ENCODE measurements around the gene CRPPA. TPM values are rescaled to one million over a fixed set of nuclear protein-coding genes. Genes with fewer than 3 reads are reported as not detected.
"Not testable (repeated sequence)": the region's sequence is repeated elsewhere in the genome, so short reads cannot be mapped to it uniquely, and the experiment has no call there.

Gene CRPPA
- total RNA-seq, 1 donor from 2014 or later, result not detected

DNA sequence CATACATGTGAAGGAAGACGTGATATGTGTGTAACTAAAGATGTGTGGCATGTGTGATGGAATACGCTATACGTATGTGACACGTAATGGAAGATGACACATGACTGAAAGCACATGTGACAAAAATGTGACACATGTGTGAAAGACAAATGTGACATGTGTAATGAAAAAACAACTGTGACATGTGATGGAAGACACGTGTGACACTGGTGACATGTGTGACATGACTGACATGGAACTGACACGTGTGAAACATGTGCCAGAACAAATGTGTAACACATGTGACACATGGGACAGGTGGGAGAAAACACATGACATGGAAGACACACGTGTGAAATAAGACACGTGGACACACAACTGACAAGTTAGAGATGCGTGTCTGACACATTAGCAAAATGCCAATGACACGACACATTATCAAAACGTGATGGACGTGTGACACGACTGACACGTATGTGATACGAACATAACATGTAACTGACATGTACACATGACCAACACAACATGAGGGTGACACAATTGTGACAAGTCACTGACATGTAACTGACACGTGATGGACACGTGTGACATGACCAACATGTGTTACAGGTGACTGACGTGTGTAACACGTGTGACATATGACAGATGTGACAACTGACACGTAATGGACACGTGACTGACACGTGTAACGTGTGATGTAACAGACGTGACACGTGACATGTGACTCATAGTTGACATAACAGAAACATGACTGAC, 24.4 kb downstream of the CRPPA start:
- Histone ChIP-seq H3K27ac (no peak overlapping the region), H3K4me3 (no peak overlapping the region), H3K4me1 (no peaks in the 10 kb centered on the region), H3K9me3 (peaks cover 0 to 4% of the 10 kb centered on the region in 2 donors), H3K36me3 (no peaks in the 10 kb centered on the region), H3K27me3 (no peaks in the 10 kb centered on the region)
- no peak for DNase-seq (ENCODE audit: low spot score in 2 of 2)
- TF ChIP-seq, protein P1, sequence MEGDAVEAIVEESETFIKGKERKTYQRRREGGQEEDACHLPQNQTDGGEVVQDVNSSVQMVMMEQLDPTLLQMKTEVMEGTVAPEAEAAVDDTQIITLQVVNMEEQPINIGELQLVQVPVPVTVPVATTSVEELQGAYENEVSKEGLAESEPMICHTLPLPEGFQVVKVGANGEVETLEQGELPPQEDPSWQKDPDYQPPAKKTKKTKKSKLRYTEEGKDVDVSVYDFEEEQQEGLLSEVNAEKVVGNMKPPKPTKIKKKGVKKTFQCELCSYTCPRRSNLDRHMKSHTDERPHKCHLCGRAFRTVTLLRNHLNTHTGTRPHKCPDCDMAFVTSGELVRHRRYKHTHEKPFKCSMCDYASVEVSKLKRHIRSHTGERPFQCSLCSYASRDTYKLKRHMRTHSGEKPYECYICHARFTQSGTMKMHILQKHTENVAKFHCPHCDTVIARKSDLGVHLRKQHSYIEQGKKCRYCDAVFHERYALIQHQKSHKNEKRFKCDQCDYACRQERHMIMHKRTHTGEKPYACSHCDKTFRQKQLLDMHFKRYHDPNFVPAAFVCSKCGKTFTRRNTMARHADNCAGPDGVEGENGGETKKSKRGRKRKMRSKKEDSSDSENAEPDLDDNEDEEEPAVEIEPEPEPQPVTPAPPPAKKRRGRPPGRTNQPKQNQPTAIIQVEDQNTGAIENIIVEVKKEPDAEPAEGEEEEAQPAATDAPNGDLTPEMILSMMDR (IDR thresholded peaks at IDR 0.05), result no peak
- intact Hi-C loops (cut with DNase I), result no loop called here

DNA sequence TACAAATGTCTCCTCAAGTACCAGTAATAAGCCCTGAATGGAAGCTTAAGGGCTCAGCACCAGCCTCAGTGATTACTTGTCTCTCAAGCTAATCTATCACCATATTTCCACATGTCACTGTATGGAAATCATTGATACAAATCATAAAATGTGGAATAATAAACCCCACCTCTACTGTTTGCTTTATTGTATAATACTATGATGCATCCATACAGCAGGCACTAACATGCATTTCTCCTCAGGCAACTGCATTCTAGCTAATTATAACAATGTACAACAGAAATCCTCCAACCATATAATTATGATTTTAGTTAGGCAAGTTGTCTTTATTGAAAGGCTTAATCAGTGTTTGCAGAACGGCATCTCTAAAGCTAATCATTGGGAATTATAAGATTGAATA, 26.2 kb downstream of the CRPPA start:
- no peak for DNase-seq (ENCODE audit: low spot score in 2 of 2)
- H3K9me3 ChIP-seq, result peaks cover 0 to 4% of the 10 kb centered on the region in 2 donors
- intact Hi-C loops (cut with DNase I), result no loop called here
- no peaks in the 10 kb centered on the region for H3K36me3 ChIP-seq
- H3K27ac ChIP-seq, result no peak overlapping the region
- H3K4me3 ChIP-seq, result no peak overlapping the region
- TF ChIP-seq, protein P1 (IDR thresholded peaks at IDR 0.05), result no peak
- H3K27me3 ChIP-seq, result no peaks in the 10 kb centered on the region
- H3K4me1 ChIP-seq, result no peaks in the 10 kb centered on the region

DNA sequence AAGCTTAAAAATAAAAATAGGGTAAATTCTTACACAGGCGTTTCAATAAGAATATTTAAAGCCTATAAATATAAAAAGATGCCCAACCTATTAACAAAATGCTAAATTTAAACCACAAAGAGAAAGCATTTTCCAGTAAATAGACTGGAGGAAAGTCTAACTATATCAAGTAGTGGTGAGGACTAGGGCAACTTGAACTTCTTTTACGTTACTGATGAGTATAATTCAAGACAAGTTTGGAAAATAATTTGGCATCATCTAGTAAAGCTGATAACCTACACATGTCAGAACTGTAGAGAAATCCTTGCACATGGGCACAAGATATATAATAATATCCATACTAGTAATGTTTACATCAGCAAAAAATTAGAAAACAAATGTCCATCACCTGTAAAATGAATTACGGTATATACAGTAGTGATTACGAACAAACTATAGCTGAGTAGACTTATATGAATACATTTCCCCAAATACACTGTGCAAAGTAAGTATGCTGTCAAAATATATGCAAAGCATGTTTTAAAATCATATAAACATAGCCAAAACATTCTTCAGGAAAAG, 27.4 kb downstream of the CRPPA start:
- Histone ChIP-seq H3K4me3 (no peak overlapping the region), H3K4me1 (no peaks in the 10 kb centered on the region), H3K36me3 (no peaks in the 10 kb centered on the region), H3K27ac (no peak overlapping the region), H3K9me3 (peaks cover 0 to 4% of the 10 kb centered on the region in 2 donors), H3K27me3 (no peaks in the 10 kb centered on the region)
- intact Hi-C loops (cut with DNase I), result no loop called here
- TF ChIP-seq, protein P1 (IDR thresholded peaks at IDR 0.05), result no peak
- DNase-seq (ENCODE audit: low spot score in 2 of 2), result no peak

DNA sequence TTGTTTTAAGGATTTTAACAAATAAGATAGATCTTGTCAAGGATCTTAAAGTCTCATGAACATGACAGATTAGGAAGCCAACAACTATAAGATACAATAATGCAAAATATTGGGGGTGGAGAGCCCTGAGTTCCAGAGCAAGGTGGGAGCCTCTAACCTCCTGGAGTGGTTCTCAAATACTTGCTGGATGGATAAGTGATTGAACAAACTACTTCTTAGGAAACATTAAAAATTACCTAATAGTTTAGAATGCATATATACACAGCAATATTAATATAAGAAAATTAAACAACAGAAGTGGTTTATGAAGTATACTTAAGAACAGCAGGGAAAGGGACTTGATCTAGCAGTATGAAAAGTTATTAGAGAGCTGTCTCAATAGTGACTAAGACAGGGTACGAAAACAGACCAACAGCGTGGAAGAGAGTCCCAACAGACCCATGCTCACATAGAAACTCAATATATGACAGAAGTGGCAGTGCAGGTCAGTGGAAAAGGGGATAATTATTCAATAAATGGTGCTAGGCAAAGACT, 28.3 kb downstream of the CRPPA start:
- H3K36me3 ChIP-seq, result no peaks in the 10 kb centered on the region
- no peak for DNase-seq (ENCODE audit: low spot score in 2 of 2)
- no peaks in the 10 kb centered on the region for H3K4me1 ChIP-seq
- no peak overlapping the region for H3K4me3 ChIP-seq
- no peaks in the 10 kb centered on the region for H3K27me3 ChIP-seq
- intact Hi-C loops (cut with DNase I), result no loop called here
- peaks cover 5 to 11% of the 10 kb centered on the region in 2 donors for H3K9me3 ChIP-seq
- TF ChIP-seq, protein P1 (IDR thresholded peaks at IDR 0.05), result no peak
- no peak overlapping the region for H3K27ac ChIP-seq

DNA sequence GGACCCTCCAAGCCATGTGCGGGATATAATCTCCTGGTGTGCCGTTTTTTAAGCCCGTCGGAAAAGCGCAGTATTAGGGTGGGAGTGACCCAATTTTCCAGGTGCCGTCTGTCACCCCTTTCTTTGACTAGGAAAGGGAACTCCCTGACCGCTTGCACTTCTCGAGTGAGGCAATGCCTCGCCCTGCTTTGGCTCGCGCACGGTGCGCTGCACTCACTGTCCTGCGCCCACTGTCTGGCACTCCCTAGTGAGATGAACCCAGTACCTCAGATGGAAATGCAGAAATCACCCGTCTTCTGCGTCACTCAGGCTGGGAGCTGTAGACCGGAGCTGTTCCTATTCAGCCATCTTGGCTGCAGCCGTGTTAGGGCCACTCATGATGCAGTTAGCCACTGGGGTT, 37.6 kb downstream of the CRPPA start:
- DNase-seq (ENCODE audit: low spot score in 2 of 2); H3K4me3 ChIP-seq; H3K4me1 ChIP-seq; intact Hi-C loops (cut with DNase I); H3K27me3 ChIP-seq; H3K27ac ChIP-seq; H3K36me3 ChIP-seq: not testable (repeated sequence)
- H3K9me3 ChIP-seq, result peaks cover 7 to 15% of the 10 kb centered on the region in 2 donors

DNA sequence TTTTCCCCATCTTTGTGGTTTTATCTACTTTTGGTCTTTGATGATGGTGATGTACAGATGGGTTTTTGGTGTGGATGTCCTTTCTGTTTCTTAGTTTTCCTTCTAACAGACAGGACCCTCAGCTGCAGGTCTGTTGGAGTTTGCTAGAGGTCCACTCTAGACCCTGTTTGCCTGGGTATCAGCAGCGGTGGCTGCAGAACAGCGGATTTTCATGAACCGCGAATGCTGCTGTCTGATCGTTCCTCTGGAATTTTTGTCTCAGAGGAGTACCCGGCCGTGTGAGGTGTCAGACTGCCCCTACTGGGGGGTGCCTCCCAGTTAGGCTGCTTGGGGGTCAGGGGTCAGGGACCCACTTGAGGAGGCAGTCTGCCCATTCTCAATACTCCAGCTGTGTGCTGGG, 38.2 kb downstream of the CRPPA start:
- H3K27ac ChIP-seq; H3K4me1 ChIP-seq; intact Hi-C loops (cut with DNase I); H3K4me3 ChIP-seq; H3K27me3 ChIP-seq; H3K9me3 ChIP-seq; DNase-seq (ENCODE audit: low spot score in 2 of 2); H3K36me3 ChIP-seq: not testable (repeated sequence)

Other genes with a start within 250 kb of the CRPPA start
- not detected for gene SOSTDC1, start 44.2 kb upstream of the CRPPA start, total RNA-seq
- gene LRRC72, start 105.3 kb upstream of the CRPPA start, total RNA-seq, result not detected
- 11.2 TPM for gene ANKMY2, start 224.2 kb upstream of the CRPPA start, total RNA-seq
- 18.0 TPM for gene BZW2, start 224.6 kb upstream of the CRPPA start, total RNA-seq

Data from ascending aorta (tissue), 2 donors.